GM23248 (cell line): Measurements from ENCODE around the gene HIVEP3. TPM values are rescaled to one million over a fixed set of nuclear protein-coding genes. Genes with fewer than 3 reads are reported as not detected.

Source experiments
- DNase-seq: peaks from one replicate; pipeline ENCODE4 v3.0.0-alpha.2; 2015
- H2AFZ ChIP-seq: fragments of 200-600 bp; sonication (generic); 2 replicates; pipeline ENCODE4 v1.6.1; 2016; ENCODE audit warnings: antibody characterized with exemption
- H3F3A ChIP-seq: fragments of 200-600 bp; sonication (generic); 2 replicates; pipeline ENCODE4 v1.6.1; 2016; ENCODE audit warnings: mild to moderate bottlenecking, antibody characterized with exemption, mixed run types; ENCODE audit not compliant: insufficient read depth
- H3K27ac ChIP-seq: fragments of 200-600 bp; sonication (generic); 2 replicates; pipeline ENCODE4 v1.5.1; 2016; ENCODE audit warnings: mild to moderate bottlenecking
- H3K27me3 ChIP-seq: fragments of 200-600 bp; sonication (generic); replicated peaks from 2 replicates; pipeline ENCODE4 v1.6.1; 2016; ENCODE audit warnings: mild to moderate bottlenecking; ENCODE audit not compliant: insufficient read depth
- H3K36me3 ChIP-seq: fragments of 200-600 bp; sonication (generic); 2 replicates; pipeline ENCODE4 v1.6.1; 2016; ENCODE audit warnings: low read depth, mild to moderate bottlenecking
- H3K4me1 ChIP-seq: fragments of 200-600 bp; sonication (generic); 2 replicates; pipeline ENCODE4 v1.6.1; 2016; ENCODE audit warnings: mild to moderate bottlenecking; ENCODE audit not compliant: insufficient read depth
- H3K4me2 ChIP-seq: fragments of 200-600 bp; sonication (generic); one replicate; pipeline ENCODE4 v1.6.1; 2016; ENCODE audit warnings: mild to moderate bottlenecking; ENCODE audit not compliant: unreplicated experiment
- H3K4me3 ChIP-seq: fragments of 200-600 bp; sonication (generic); 2 replicates; pipeline ENCODE4 v1.5.1; 2016; ENCODE audit warnings: mild to moderate bottlenecking
- H3K79me2 ChIP-seq: fragments of 200-600 bp; sonication (generic); 2 replicates; pipeline ENCODE4 v1.6.1; 2016; ENCODE audit warnings: mild to moderate bottlenecking; ENCODE audit not compliant: insufficient read depth
- H3K9ac ChIP-seq: fragments of 200-600 bp; sonication (generic); 2 replicates; pipeline ENCODE4 v1.6.1; 2016; ENCODE audit warnings: mild to moderate bottlenecking
- H3K9me2 ChIP-seq: fragments of 200-600 bp; sonication (generic); 2 replicates; pipeline ENCODE4 v1.6.1; 2016; ENCODE audit warnings: mixed run types, mild to moderate bottlenecking, moderate library complexity; ENCODE audit not compliant: insufficient read depth
- H3K9me3 ChIP-seq: fragments of 200-600 bp; sonication (generic); one replicate; pipeline ENCODE4 v1.6.1; 2017; ENCODE audit warnings: low read depth
- H4K20me1 ChIP-seq: fragments of 200-600 bp; sonication (generic); 2 replicates; pipeline ENCODE4 v1.6.0; 2016; ENCODE audit not compliant: insufficient read depth
- EZH2 ChIP-seq: fragments of 200-600 bp; sonication (generic); IDR thresholded peaks from 2 replicates; pipeline ENCODE4 v1.6.1; 2018; ENCODE audit warnings: antibody characterized with exemption, mild to moderate bottlenecking; ENCODE audit not compliant: insufficient read depth, poor library complexity, severe bottlenecking
- EZH2phosphoT487 ChIP-seq: fragments of 200-600 bp; sonication (generic); IDR thresholded peaks from 2 replicates; pipeline ENCODE4 v1.6.1; 2018; ENCODE audit warnings: antibody characterized with exemption, moderate library complexity, mild to moderate bottlenecking, low read depth; ENCODE audit not compliant: insufficient read depth
- WGBS, 2 experiments: methylation state at CpG; one replicate each; pipeline ENCODE4 v1.1.6; 2015 to 2017; ENCODE audit warnings: low lambda C conversion rate in 2 of 2, low coverage in 1 of 2; ENCODE audit errors: missing lambda C conversion rate in 2 of 2; 5-methylcytosine and 5-hydroxymethylcytosine counted together
- in situ Hi-C: fragments of 300-500 bp; cut with MboI; formaldehyde crosslinking; loops from 2 replicates; pipeline ENCODE4 v1.15.0; 2020
- polyA plus RNA-seq: library from polyadenylated mRNA; unstranded; fragments of >200 nt; fragmentation: Nextera tagmentation; extraction: Ambion mirVana; gene quantifications from 2 replicates; pipeline ENCODE4 v1.2.1, GENCODE V29; 2016
- total RNA-seq: library from RNA; depleted of rRNA; stranded (reverse); fragments of >200 nt; shearing (Covaris generic); gene quantifications from 2 replicates; pipeline ENCODE4 v1.2.3, GENCODE V29; 2014

HIVEP3 gene
- total and polyA plus RNA-seq, 2 experiments from 2014 or later = 1.7 to 7.2 TPM

GRCh38 chr1:41571041-41571440, 347.7 kb downstream of the HIVEP3 start:
- no peak for DNase-seq
- no peaks in the 10 kb centered on the region for H3K9me3 ChIP-seq
- no peaks in the 10 kb centered on the region for H3K27me3 ChIP-seq
- WGBS, 2 experiments = 61 to 73% methylated on average over 3 of the region's 3 CpGs
- no peak overlapping the region for H2AFZ ChIP-seq
- TF ChIP-seq EZH2phosphoT487 (no peak), EZH2 (no peak)
- H3K4me1 ChIP-seq = no peaks in the 10 kb centered on the region
- H3K27ac ChIP-seq = no peak overlapping the region
- H3K4me2 ChIP-seq = no peak overlapping the region
- H4K20me1 ChIP-seq = no peaks in the 10 kb centered on the region
- H3K9me2 ChIP-seq = no peaks in the 10 kb centered on the region
- no peak overlapping the region for H3K4me3 ChIP-seq
- no peaks in the 10 kb centered on the region for H3K79me2 ChIP-seq
- no peaks in the 10 kb centered on the region for H3F3A ChIP-seq
- no peaks in the 10 kb centered on the region for H3K36me3 ChIP-seq
- in situ Hi-C loops = loop anchor here (10.0 to 25.0 kb wide), 2 partner anchors 224 to 566 kb away; no protein-coding TSS in a partner anchor
- H3K9ac ChIP-seq = no peak overlapping the region

GRCh38 chr1:41568204-41568603, 350.5 kb downstream of the HIVEP3 start:
- H3K9me3 ChIP-seq = no peaks in the 10 kb centered on the region
- H4K20me1 ChIP-seq = no peaks in the 10 kb centered on the region
- H3K27ac ChIP-seq = no peak overlapping the region
- H3F3A ChIP-seq = no peaks in the 10 kb centered on the region
- no peak overlapping the region for H3K9ac ChIP-seq
- no peak overlapping the region for H3K4me2 ChIP-seq
- no peaks in the 10 kb centered on the region for H3K79me2 ChIP-seq
- no peak overlapping the region for H2AFZ ChIP-seq
- in situ Hi-C loops = loop anchor here (25.0 kb wide), 1 partner anchor 569 kb away; no protein-coding TSS in a partner anchor
- DNase-seq = no peak
- H3K36me3 ChIP-seq = no peaks in the 10 kb centered on the region
- WGBS, 2 experiments = 96 to 97% methylated on average over 9 of the region's 9 CpGs
- H3K27me3 ChIP-seq = no peaks in the 10 kb centered on the region
- H3K9me2 ChIP-seq = no peaks in the 10 kb centered on the region
- no peak overlapping the region for H3K4me3 ChIP-seq
- H3K4me1 ChIP-seq = no peaks in the 10 kb centered on the region
- TF ChIP-seq EZH2 = no peak
- no peak for TF ChIP-seq EZH2phosphoT487

- H2AFZ ChIP-seq = no peak overlapping the region
- 85 to 94% methylated on average over 2 of the region's 2 CpGs for WGBS, 2 experiments
- no peak for DNase-seq
- in situ Hi-C loops = loop anchor here (25.0 kb wide), 1 partner anchor 570 kb away; no protein-coding TSS in a partner anchor
- no peaks in the 10 kb centered on the region for H3F3A ChIP-seq
- H3K4me3 ChIP-seq = no peak overlapping the region
- H3K4me2 ChIP-seq = no peak overlapping the region
- no peaks in the 10 kb centered on the region for H3K4me1 ChIP-seq
- H3K9me3 ChIP-seq = no peaks in the 10 kb centered on the region
- no peak overlapping the region for H3K27ac ChIP-seq
- no peaks in the 10 kb centered on the region for H4K20me1 ChIP-seq
- no peaks in the 10 kb centered on the region for H3K36me3 ChIP-seq
- H3K27me3 ChIP-seq = no peaks in the 10 kb centered on the region
- no peaks in the 10 kb centered on the region for H3K79me2 ChIP-seq
- TF ChIP-seq EZH2phosphoT487 (no peak), EZH2 (no peak)
- H3K9me2 ChIP-seq = no peaks in the 10 kb centered on the region
- no peak overlapping the region for H3K9ac ChIP-seq
These were observed 351.8 kb downstream of the HIVEP3 start for GRCh38 chr1:41566969-41567368.

GRCh38 chr1:41566274-41566885, 352.3 kb downstream of the HIVEP3 start:
- no peaks in the 10 kb centered on the region for H3F3A ChIP-seq
- no peak overlapping the region for H2AFZ ChIP-seq
- no peak overlapping the region for H3K4me2 ChIP-seq
- in situ Hi-C loops = loop anchor here (25.0 kb wide), 1 partner anchor 571 kb away; no protein-coding TSS in a partner anchor
- H3K9ac ChIP-seq = no peak overlapping the region
- H3K27me3 ChIP-seq = no peaks in the 10 kb centered on the region
- no peaks in the 10 kb centered on the region for H3K36me3 ChIP-seq
- H3K9me3 ChIP-seq = no peaks in the 10 kb centered on the region
- H3K9me2 ChIP-seq = no peaks in the 10 kb centered on the region
- H3K4me3 ChIP-seq = no peak overlapping the region
- H4K20me1 ChIP-seq = no peaks in the 10 kb centered on the region
- TF ChIP-seq EZH2 = no peak
- no peak for TF ChIP-seq EZH2phosphoT487
- H3K4me1 ChIP-seq = no peaks in the 10 kb centered on the region
- H3K27ac ChIP-seq = no peak overlapping the region
- DNase-seq = no peak
- 88 to 90% methylated on average over 5 of the region's 5 CpGs for WGBS, 2 experiments
- H3K79me2 ChIP-seq = no peaks in the 10 kb centered on the region
